OCI-LY7 (cell line): ENCODE data around the gene LAMA1. TPM values are rescaled to one million over a fixed set of nuclear protein-coding genes. Genes with fewer than 3 reads are reported as not detected.

Experiments used
- BruUV-seq: library from RNA; stranded (reverse); fragments of 400-500 nt; replicated peaks from 2 replicates; lab custom pipeline; 2021; lab: Mats Ljungman, UMichigan
- CTCF ChIA-PET: fragments of 300-600 bp; sonication (Branson Sonifier 250); formaldehyde crosslinking; loops from one replicate; lab custom pipeline; 2022; ENCODE audit warnings: antibody characterized with exemption; ENCODE audit not compliant: unreplicated experiment; lab: Charles Lee
- POLR2A ChIA-PET: fragments of 300-600 bp; sonication (Branson Sonifier 250); formaldehyde crosslinking; loops from one replicate; lab custom pipeline; 2022; ENCODE audit warnings: antibody characterized with exemption; lab: Charles Lee
- DNase-seq: peaks from one replicate; pipeline ENCODE4 v3.0.0-alpha.2; 2015; ENCODE audit warnings: low spot score
- H2AFZ ChIP-seq: fragments of 200-600 bp; sonication (generic), shearing (Covaris generic); 2 replicates; pipeline ENCODE4 v1.6.1; 2014; ENCODE audit warnings: mild to moderate bottlenecking, antibody characterized with exemption, low read length, moderate library complexity
- H3K27ac ChIP-seq: fragments of 200-600 bp; sonication (generic); 2 replicates; pipeline ENCODE4 v1.5.1; 2014; ENCODE audit warnings: mixed run types, low read depth, mild to moderate bottlenecking, moderate library complexity, low read length, inconsistent platforms; ENCODE audit not compliant: poor library complexity, severe bottlenecking
- H3K36me3 ChIP-seq: fragments of 200-600 bp; sonication (generic); 2 replicates; pipeline ENCODE4 v1.6.1; 2014; ENCODE audit warnings: mild to moderate bottlenecking, antibody characterized with exemption, low read length, moderate library complexity, mixed read lengths; ENCODE audit not compliant: insufficient read depth
- H3K4me1 ChIP-seq: fragments of 200-600 bp; sonication (generic); 2 replicates; pipeline ENCODE4 v1.5.1; 2014; ENCODE audit warnings: mild to moderate bottlenecking, low read length; ENCODE audit not compliant: insufficient read depth, poor library complexity, severe bottlenecking
- H3K4me2 ChIP-seq: fragments of 200-600 bp; sonication (generic); 2 replicates; pipeline ENCODE4 v1.6.1; 2014; ENCODE audit warnings: mild to moderate bottlenecking, low read length
- H3K4me3 ChIP-seq: fragments of 200-600 bp; sonication (generic); 2 replicates; pipeline ENCODE4 v1.5.1; 2014; ENCODE audit warnings: mild to moderate bottlenecking, low read depth, low read length; ENCODE audit not compliant: poor library complexity, severe bottlenecking
- H3K79me2 ChIP-seq: fragments of 200-600 bp; sonication (generic); 2 replicates; pipeline ENCODE4 v1.6.1; 2016; ENCODE audit warnings: low read depth, mild to moderate bottlenecking, low read length, moderate library complexity, mixed read lengths; ENCODE audit not compliant: insufficient read depth
- H3K9me2 ChIP-seq: fragments of 200-600 bp; sonication (generic); 2 replicates; pipeline ENCODE4 v1.6.1; 2016; ENCODE audit warnings: mild to moderate bottlenecking, low read length, mixed read lengths; ENCODE audit not compliant: insufficient read depth
- H3K9me3 ChIP-seq: fragments of 200-600 bp; sonication (generic); 2 replicates; pipeline ENCODE4 v1.6.1; 2014; ENCODE audit warnings: mild to moderate bottlenecking, mixed run types, low read length, mixed read lengths
- H4K20me1 ChIP-seq: fragments of 200-600 bp; sonication (generic); 2 replicates; pipeline ENCODE4 v1.6.1; 2014; ENCODE audit warnings: mild to moderate bottlenecking, antibody characterized with exemption, low read length, moderate library complexity, mixed read lengths; ENCODE audit not compliant: insufficient read depth
- CTCF ChIP-seq: fragments of 200-600 bp; sonication (generic); conservative IDR thresholded peaks from 2 replicates; pipeline ENCODE4 v1.5.1; 2014; ENCODE audit warnings: mild to moderate bottlenecking, antibody characterized with exemption, low read length, moderate library complexity, mixed read lengths
- EZH2phosphoT487 ChIP-seq: fragments of 200-600 bp; sonication (generic); IDR thresholded peaks from 2 replicates; pipeline ENCODE4 v1.6.1; 2018; ENCODE audit warnings: low read depth, borderline replicate concordance, mild to moderate bottlenecking, mixed run types, antibody characterized with exemption, low read length, moderate library complexity, mixed read lengths
- intact Hi-C: fragments of 100-400 bp; cut with micrococcal nuclease; formaldehyde crosslinking; loops from one replicate; pipeline ENCODE4 v1.10.0; 2022; ENCODE audit not compliant: unreplicated experiment
- total RNA-seq, 2 experiments: library from RNA; depleted of rRNA in 1 of 2; stranded (reverse); fragments of >200 nt in 1 of 2; shearing (Covaris generic) in 1 of 2; gene quantifications; 2 replicates each; pipeline ENCODE4 v1.2.3, GENCODE V29; 2014 to 2022

The LAMA1 gene
- total RNA-seq, 2 experiments from 2014 or later, result not detected

GRCh38 chr18:7102131-7102530, 15.5 kb downstream of the LAMA1 start:
- no peak overlapping the region for H3K4me3 ChIP-seq
- no peaks in the 10 kb centered on the region for H3K79me2 ChIP-seq
- no peak for DNase-seq
- H3K4me2 ChIP-seq, result no peak overlapping the region
- intact Hi-C loops, result no loop called here
- no peak overlapping the region for H3K27ac ChIP-seq
- no peaks in the 10 kb centered on the region for H3K36me3 ChIP-seq
- no peaks in the 10 kb centered on the region for H4K20me1 ChIP-seq
- H3K9me3 ChIP-seq, result no peaks in the 10 kb centered on the region
- TF ChIP-seq CTCF (no peak), EZH2phosphoT487 (no peak)
- no TSS peak for BruUV-seq
- no peak overlapping the region for H2AFZ ChIP-seq
- no peaks in the 10 kb centered on the region for H3K9me2 ChIP-seq
- ChIA-PET CTCF (no interaction called here), POLR2A (no interaction called here)
- H3K4me1 ChIP-seq, result no peaks in the 10 kb centered on the region

DNA sequence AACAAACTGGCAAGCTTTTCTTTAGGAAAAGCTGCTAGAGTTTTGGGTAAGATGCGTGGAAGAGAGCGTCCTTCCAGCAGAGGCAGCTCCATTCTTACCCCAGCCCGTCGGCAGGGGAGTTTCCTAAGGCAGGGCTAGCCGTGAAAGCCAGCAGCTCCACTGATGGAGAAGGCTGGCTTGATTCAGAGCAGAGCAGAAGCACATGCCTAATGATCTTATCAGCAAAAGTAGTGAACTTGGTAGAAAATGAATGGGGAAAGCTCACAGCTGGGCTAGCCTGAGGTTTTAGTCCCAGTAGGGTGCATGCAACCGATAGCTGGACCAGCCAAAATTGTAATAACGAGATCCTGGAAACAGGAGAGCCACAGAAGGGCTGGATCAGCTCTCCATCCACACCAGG, 20.8 kb downstream of the LAMA1 start:
- intact Hi-C loops, result no loop called here
- BruUV-seq, result no TSS peak
- no peaks in the 10 kb centered on the region for H3K79me2 ChIP-seq

More for the DNA sequence above, 20.8 kb downstream of the LAMA1 start:
- Histone ChIP-seq H3K4me2 (no peak overlapping the region), H3K36me3 (no peaks in the 10 kb centered on the region), H4K20me1 (no peaks in the 10 kb centered on the region), H3K9me3 (no peaks in the 10 kb centered on the region), H3K9me2 (no peaks in the 10 kb centered on the region), H3K4me1 (no peaks in the 10 kb centered on the region), H3K27ac (no peak overlapping the region), H2AFZ (no peak overlapping the region), H3K4me3 (no peak overlapping the region)
- DNase-seq, result no peak
- ChIA-PET POLR2A (interaction anchor here (0.7 kb wide), 1 partner anchor 190 kb away, joined by 3 read pairs; no protein-coding TSS in a partner anchor), CTCF (no interaction called here)
- TF ChIP-seq CTCF (no peak), EZH2phosphoT487 (no peak)
